ENCODE data around the gene CLCN5. TPM values are rescaled to one million over a fixed set of nuclear protein-coding genes. Genes with fewer than 3 reads are reported as not detected.

Gene CLCN5
- total RNA-seq, 1 donor from 2014 or later, result 13.1 TPM

DNA sequence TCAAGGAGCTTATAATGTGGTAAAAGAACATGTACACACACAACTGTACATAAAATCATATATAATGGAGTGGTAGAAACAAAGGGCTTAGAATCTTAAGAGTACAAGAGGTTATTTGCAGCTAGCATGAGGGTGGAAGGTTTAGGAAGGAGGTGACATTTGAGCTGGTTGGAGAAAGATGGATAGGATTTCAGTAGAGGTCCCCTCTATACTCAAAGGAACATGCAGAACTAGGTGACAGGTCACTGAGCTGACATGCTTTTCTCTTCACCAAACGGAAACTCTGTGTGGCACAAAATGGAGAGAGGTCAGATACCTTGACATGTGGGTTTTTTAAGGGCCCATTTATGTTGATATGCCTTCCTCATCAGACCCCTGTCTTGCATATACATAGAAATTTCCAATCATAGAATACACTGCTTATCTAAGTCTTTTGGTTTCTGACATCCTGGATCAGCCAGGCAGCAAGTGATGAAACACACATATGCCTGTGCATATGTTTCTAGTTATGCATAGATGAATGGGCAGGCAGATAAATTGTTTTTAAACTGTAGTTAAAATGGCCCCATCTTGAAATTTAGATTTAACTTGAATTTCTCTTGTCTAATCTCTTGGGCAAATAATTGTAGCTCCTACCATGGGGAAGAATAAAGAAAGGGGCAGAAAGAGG, 29.3 kb downstream of the CLCN5 start:
- H3K9me3 Mint-ChIP-seq (ENCODE audit: unreplicated experiment), result no peaks in the 10 kb centered on the region
- no peak overlapping the region for H3K27ac Mint-ChIP-seq (ENCODE audit: unreplicated experiment)
- H3K4me1 Mint-ChIP-seq (ENCODE audit: unreplicated experiment), result no peaks in the 10 kb centered on the region
- no peaks in the 10 kb centered on the region for H3K27me3 Mint-ChIP-seq (ENCODE audit: unreplicated experiment)
- no peak for TF ChIP-seq CTCF (IDR thresholded peaks at IDR 0.05)
- no peaks in the 10 kb centered on the region for H3K36me3 Mint-ChIP-seq (ENCODE audit: unreplicated experiment)
- DNase-seq (ENCODE audit: extremely low spot score, unreplicated experiment), result no peak
- no peak overlapping the region for H3K4me3 Mint-ChIP-seq (ENCODE audit: unreplicated experiment)

DNA sequence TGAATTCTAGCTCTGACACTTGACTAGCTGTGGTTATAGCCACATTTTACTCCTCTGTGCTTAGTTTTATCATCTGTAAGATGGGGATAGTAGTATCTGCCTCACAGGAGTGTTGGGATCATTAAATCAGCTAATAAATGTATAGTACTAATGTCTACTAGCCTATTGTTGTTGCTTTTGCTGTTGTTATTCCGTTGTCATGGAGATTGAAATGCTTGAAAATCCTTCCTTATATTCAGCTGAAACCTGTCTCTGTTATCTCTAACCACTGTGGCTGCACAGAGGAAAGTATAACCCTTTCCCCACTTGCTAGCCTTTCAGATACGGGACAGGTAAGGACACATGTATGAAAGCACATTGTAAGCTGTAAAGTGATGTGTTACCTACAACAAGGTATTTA, 33.9 kb downstream of the CLCN5 start:
- H3K27me3 Mint-ChIP-seq (ENCODE audit: unreplicated experiment), result no peaks in the 10 kb centered on the region
- no peaks in the 10 kb centered on the region for H3K9me3 Mint-ChIP-seq (ENCODE audit: unreplicated experiment)
- no peaks in the 10 kb centered on the region for H3K4me1 Mint-ChIP-seq (ENCODE audit: unreplicated experiment)
- no peak for TF ChIP-seq CTCF (IDR thresholded peaks at IDR 0.05)
- H3K36me3 Mint-ChIP-seq (ENCODE audit: unreplicated experiment), result no peaks in the 10 kb centered on the region
- no peak for DNase-seq (ENCODE audit: extremely low spot score, unreplicated experiment)
- H3K27ac Mint-ChIP-seq (ENCODE audit: unreplicated experiment), result no peak overlapping the region
- no peak overlapping the region for H3K4me3 Mint-ChIP-seq (ENCODE audit: unreplicated experiment)

- H3K4me3 Mint-ChIP-seq (ENCODE audit: unreplicated experiment), result no peak overlapping the region
- no peak for TF ChIP-seq CTCF (IDR thresholded peaks at IDR 0.05)
- no peaks in the 10 kb centered on the region for H3K36me3 Mint-ChIP-seq (ENCODE audit: unreplicated experiment)
- DNase-seq (ENCODE audit: extremely low spot score, unreplicated experiment), result no peak
- H3K27ac Mint-ChIP-seq (ENCODE audit: unreplicated experiment), result no peak overlapping the region
- no peaks in the 10 kb centered on the region for H3K4me1 Mint-ChIP-seq (ENCODE audit: unreplicated experiment)
- no peaks in the 10 kb centered on the region for H3K27me3 Mint-ChIP-seq (ENCODE audit: unreplicated experiment)
- H3K9me3 Mint-ChIP-seq (ENCODE audit: unreplicated experiment), result no peaks in the 10 kb centered on the region
Measured at GRCh38 chrX:49958727-49959485, 36.5 kb downstream of the CLCN5 start.

- no peak for DNase-seq (ENCODE audit: extremely low spot score, unreplicated experiment)
- Mint-ChIP-seq H3K9me3 (ENCODE audit: unreplicated experiment) (no peaks in the 10 kb centered on the region), H3K4me1 (ENCODE audit: unreplicated experiment) (no peaks in the 10 kb centered on the region), H3K4me3 (ENCODE audit: unreplicated experiment) (no peak overlapping the region), H3K27me3 (ENCODE audit: unreplicated experiment) (no peaks in the 10 kb centered on the region), H3K36me3 (ENCODE audit: unreplicated experiment) (no peaks in the 10 kb centered on the region), H3K27ac (ENCODE audit: unreplicated experiment) (no peak overlapping the region)
- no peak for TF ChIP-seq CTCF (IDR thresholded peaks at IDR 0.05)
Measured at GRCh38 chrX:49959602-49960001, 37.2 kb downstream of the CLCN5 start.

DNA sequence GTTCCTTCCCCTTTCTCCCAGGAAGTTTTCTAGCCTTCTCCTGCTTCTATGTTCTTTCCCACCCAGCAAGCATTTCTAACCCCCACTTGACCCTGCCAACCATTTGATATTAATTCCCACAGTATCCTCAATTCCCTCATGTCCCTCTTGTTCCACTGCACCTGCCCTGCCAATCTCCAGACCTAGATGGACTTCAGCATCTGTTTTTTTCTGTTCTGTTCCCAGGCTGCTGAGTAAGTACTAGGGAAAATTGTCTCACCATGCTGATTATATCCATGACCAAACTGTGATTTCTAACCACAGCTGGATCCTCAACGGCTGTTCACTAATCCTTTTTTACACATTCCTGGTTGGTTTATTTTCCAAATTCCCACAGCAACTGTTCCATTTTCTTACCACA, 37.7 kb downstream of the CLCN5 start:
- H3K4me1 Mint-ChIP-seq (ENCODE audit: unreplicated experiment), result no peaks in the 10 kb centered on the region
- H3K36me3 Mint-ChIP-seq (ENCODE audit: unreplicated experiment), result no peaks in the 10 kb centered on the region

More for the DNA sequence above, 37.7 kb downstream of the CLCN5 start:
- H3K4me3 Mint-ChIP-seq (ENCODE audit: unreplicated experiment), result no peak overlapping the region
- no peaks in the 10 kb centered on the region for H3K9me3 Mint-ChIP-seq (ENCODE audit: unreplicated experiment)
- no peak overlapping the region for H3K27ac Mint-ChIP-seq (ENCODE audit: unreplicated experiment)
- TF ChIP-seq CTCF (IDR thresholded peaks at IDR 0.05), result no peak
- H3K27me3 Mint-ChIP-seq (ENCODE audit: unreplicated experiment), result no peaks in the 10 kb centered on the region
- no peak for DNase-seq (ENCODE audit: extremely low spot score, unreplicated experiment)
